Fibroblast of upper back skin (primary cell): Measurements from ENCODE around the gene PIGR.

ENCODE experiments used
- DNase-seq: peaks from one replicate; pipeline ENCODE4 v3.0.0-alpha.2; 2013

The PIGR gene

GRCh38 chr1:206960676-206961386 lies 14.6 kb upstream of the PIGR start:
- no peak for DNase-seq

- DNase-seq: no peak
Measured at GRCh38 chr1:206958144-206958543, 11.9 kb upstream of the PIGR start.

- no peak for DNase-seq
Measured at GRCh38 chr1:206957639-206958038, 11.4 kb upstream of the PIGR start.

GRCh38 chr1:206955476-206956451 lies 9.5 kb upstream of the PIGR start:
- DNase-seq: peak; percentile 39

- DNase-seq: no peak
Measured at GRCh38 chr1:206954459-206955342, 8.4 kb upstream of the PIGR start.

- DNase-seq: no peak
Measured at GRCh38 chr1:206953626-206954025, 7.4 kb upstream of the PIGR start.

GRCh38 chr1:206953126-206953525 lies 6.9 kb upstream of the PIGR start:
- no peak for DNase-seq

GRCh38 chr1:206952171-206952570 lies 5.9 kb upstream of the PIGR start:
- no peak for DNase-seq

- DNase-seq: no peak
Measured at GRCh38 chr1:206951318-206952100, 5.2 kb upstream of the PIGR start.

- DNase-seq: no peak
Measured at GRCh38 chr1:206949641-206950040, 3.4 kb upstream of the PIGR start.

- no peak for DNase-seq
Measured at GRCh38 chr1:206949208-206949607, 2.9 kb upstream of the PIGR start.

GRCh38 chr1:206947255-206947654 lies 989 bp upstream of the PIGR start:
- no peak for DNase-seq

- DNase-seq: no peak
Measured at GRCh38 chr1:206945779-206946178, 487 bp downstream of the PIGR start.

- no peak for DNase-seq
Measured at GRCh38 chr1:206944703-206945102, 1.6 kb downstream of the PIGR start.

GRCh38 chr1:206941766-206942418 lies 4.4 kb downstream of the PIGR start:
- DNase-seq: no peak

GRCh38 chr1:206940588-206940936 lies 5.7 kb downstream of the PIGR start:
- DNase-seq: no peak

- DNase-seq: no peak
Measured at GRCh38 chr1:206939841-206940587, 6.3 kb downstream of the PIGR start.

GRCh38 chr1:206939131-206939530 lies 7.1 kb downstream of the PIGR start:
- DNase-seq: no peak

- no peak for DNase-seq
Measured at GRCh38 chr1:206937425-206937824, 8.8 kb downstream of the PIGR start.

- DNase-seq: peak; percentile 26
Measured at GRCh38 chr1:206935491-206936067, 10.7 kb downstream of the PIGR start.
